Hematopoietic multipotent progenitor cell treated with erythropoietin and hydrocortisone succinate and interleukin-3 and kit ligand, for 17 days (in vitro differentiated cells): Measurements from ENCODE around the gene RNF113A.
A peak's percentile ranks its signal among the peaks of the same experiment; 100 is the strongest.
"Not testable (repeated sequence)": the region's sequence is repeated elsewhere in the genome, so short reads cannot be mapped to it uniquely, and the experiment has no call there.

Experiments used
- DNase-seq: peaks from one replicate; pipeline ENCODE4 v3.0.0-alpha.2; 2015; ENCODE audit warnings: low spot score

Gene RNF113A

GRCh38 chrX:119871599-119872395 is at the start of gene RNF113A, which contains the start of gene NDUFA1:
TSS of gene RNF113A (minus strand) at chrX:119871733. CDS start at chrX:119871613, 120 bp downstream.
TSS of gene NDUFA1 (plus strand) at chrX:119871832. CDS start at chrX:119871912, 80 bp downstream.
- DNase-seq = peak; percentile 84

GRCh38 chrX:119919835-119920585 is 48.5 kb upstream of the RNF113A start:
- no peak for DNase-seq

- no peak for DNase-seq
Measured at GRCh38 chrX:119917877-119918276, 46.3 kb upstream of the RNF113A start.

GRCh38 chrX:119916310-119916709 is 44.8 kb upstream of the RNF113A start:
- no peak for DNase-seq

GRCh38 chrX:119900976-119901375 is 29.4 kb upstream of the RNF113A start:
- DNase-seq = no peak

- no peak for DNase-seq
Measured at GRCh38 chrX:119899125-119899524, 27.6 kb upstream of the RNF113A start.

GRCh38 chrX:119895843-119896326 is 24.4 kb upstream of the RNF113A start, which contains the start of gene AKAP14:
TSS of gene AKAP14 (plus strand) at chrX:119895893. CDS start at chrX:119903224, 7,331 bp downstream.
- no peak for DNase-seq

- DNase-seq = not testable (repeated sequence)
Measured at GRCh38 chrX:119891961-119892692, 20.6 kb upstream of the RNF113A start.

GRCh38 chrX:119890626-119891025 is 19.1 kb upstream of the RNF113A start:
- not testable (repeated sequence) for DNase-seq

- peak; percentile 43 for DNase-seq
Measured at GRCh38 chrX:119887721-119888425, 16.3 kb upstream of the RNF113A start.

GRCh38 chrX:119885554-119886428 is 14.3 kb upstream of the RNF113A start:
- DNase-seq = peak; percentile 5

- peak; percentile 51 for DNase-seq
Measured at GRCh38 chrX:119880552-119881437, 9.3 kb upstream of the RNF113A start.

- DNase-seq = no peak
Measured at GRCh38 chrX:119880076-119880475, 8.5 kb upstream of the RNF113A start.

GRCh38 chrX:119878740-119879139 is 7.2 kb upstream of the RNF113A start:
- no peak for DNase-seq

GRCh38 chrX:119871245-119871598 is 311 bp downstream of the RNF113A start:
- peak; percentile 8 for DNase-seq

- peak; percentile 4 for DNase-seq
Measured at GRCh38 chrX:119870626-119871131, 854 bp downstream of the RNF113A start.

- no peak for DNase-seq
Measured at GRCh38 chrX:119853444-119853843, 18.1 kb downstream of the RNF113A start.

GRCh38 chrX:119852382-119853353 is 18.9 kb downstream of the RNF113A start, which contains the start of gene UPF3B:
TSS of gene UPF3B (minus strand) at chrX:119852963. CDS start at chrX:119852928, 35 bp downstream.
- peak; percentile 97 for DNase-seq
